Measurements from ENCODE around the gene RABGGTA.
A peak's percentile ranks its signal among the peaks of the same experiment; 100 is the strongest.

The RABGGTA gene

GRCh38 chr14:24241829-24242443 lies 29.5 kb downstream of the RABGGTA start:
- peak overlapping the region; percentile 51 for H3K27ac ChIP-seq (ENCODE audit: low read length)
- H3K27me3 ChIP-seq (ENCODE audit: insufficient read depth, low read length) = no peaks in the 10 kb centered on the region
- peak overlapping the region; percentile 91 for H3K4me3 ChIP-seq (ENCODE audit: low read length)
- peak overlapping the region; percentile 85 for H3K9ac ChIP-seq (ENCODE audit: low read depth, low read length)
- no peaks in the 10 kb centered on the region for H3K9me3 ChIP-seq (ENCODE audit: insufficient read depth, low read depth, low read length)
- no peaks in the 10 kb centered on the region for H3K4me1 ChIP-seq (ENCODE audit: insufficient read depth, low read length)
- H3K36me3 ChIP-seq (ENCODE audit: insufficient read depth, low read depth, low read length) = peaks cover 43% of the 10 kb centered on the region

GRCh38 chr14:24240110-24240918 lies 31.1 kb downstream of the RABGGTA start:
- H3K36me3 ChIP-seq (ENCODE audit: insufficient read depth, low read depth, low read length) = peaks cover 58% of the 10 kb centered on the region
- no peak overlapping the region for H3K27ac ChIP-seq (ENCODE audit: low read length)
- H3K4me3 ChIP-seq (ENCODE audit: low read length) = no peak overlapping the region
- no peaks in the 10 kb centered on the region for H3K27me3 ChIP-seq (ENCODE audit: insufficient read depth, low read length)
- no peaks in the 10 kb centered on the region for H3K9me3 ChIP-seq (ENCODE audit: insufficient read depth, low read depth, low read length)
- H3K9ac ChIP-seq (ENCODE audit: low read depth, low read length) = no peak overlapping the region
- no peaks in the 10 kb centered on the region for H3K4me1 ChIP-seq (ENCODE audit: insufficient read depth, low read length)

- no peak overlapping the region for H3K27ac ChIP-seq (ENCODE audit: low read length)
These were observed 32.8 kb downstream of the RABGGTA start for GRCh38 chr14:24238527-24239037.

GRCh38 chr14:24238123-24238522 lies 33.3 kb downstream of the RABGGTA start:
- Histone ChIP-seq H3K36me3 (ENCODE audit: insufficient read depth, low read depth, low read length) (peaks cover 71% of the 10 kb centered on the region), H3K4me1 (ENCODE audit: insufficient read depth, low read length) (peaks cover 5% of the 10 kb centered on the region), H3K27me3 (ENCODE audit: insufficient read depth, low read length) (no peaks in the 10 kb centered on the region)

More at GRCh38 chr14:24238527-24239037, 32.8 kb downstream of the RABGGTA start:
- Histone ChIP-seq H3K4me3 (ENCODE audit: low read length) (no peak overlapping the region), H3K9me3 (ENCODE audit: insufficient read depth, low read depth, low read length) (no peaks in the 10 kb centered on the region), H3K27me3 (ENCODE audit: insufficient read depth, low read length) (no peaks in the 10 kb centered on the region), H3K4me1 (ENCODE audit: insufficient read depth, low read length) (peaks cover under 1% of the 10 kb centered on the region), H3K36me3 (ENCODE audit: insufficient read depth, low read depth, low read length) (peaks cover 71% of the 10 kb centered on the region), H3K9ac (ENCODE audit: low read depth, low read length) (no peak overlapping the region)

GRCh38 chr14:24237463-24237955 lies 33.9 kb downstream of the RABGGTA start:
- Histone ChIP-seq H3K27ac (ENCODE audit: low read length) (no peak overlapping the region), H3K9me3 (ENCODE audit: insufficient read depth, low read depth, low read length) (no peaks in the 10 kb centered on the region), H3K9ac (ENCODE audit: low read depth, low read length) (no peak overlapping the region)

More at GRCh38 chr14:24238123-24238522, 33.3 kb downstream of the RABGGTA start:
- H3K27ac ChIP-seq (ENCODE audit: low read length) = no peak overlapping the region
- H3K9me3 ChIP-seq (ENCODE audit: insufficient read depth, low read depth, low read length) = no peaks in the 10 kb centered on the region
- no peak overlapping the region for H3K9ac ChIP-seq (ENCODE audit: low read depth, low read length)
- no peak overlapping the region for H3K4me3 ChIP-seq (ENCODE audit: low read length)

GRCh38 chr14:24236689-24237462 lies 34.5 kb downstream of the RABGGTA start:
- H3K9ac ChIP-seq (ENCODE audit: low read depth, low read length) = no peak overlapping the region
- no peaks in the 10 kb centered on the region for H3K9me3 ChIP-seq (ENCODE audit: insufficient read depth, low read depth, low read length)
- H3K4me3 ChIP-seq (ENCODE audit: low read length) = no peak overlapping the region
- peaks cover 5% of the 10 kb centered on the region for H3K4me1 ChIP-seq (ENCODE audit: insufficient read depth, low read length)
- peaks cover 71% of the 10 kb centered on the region for H3K36me3 ChIP-seq (ENCODE audit: insufficient read depth, low read depth, low read length)
- H3K27me3 ChIP-seq (ENCODE audit: insufficient read depth, low read length) = no peaks in the 10 kb centered on the region
- no peak overlapping the region for H3K27ac ChIP-seq (ENCODE audit: low read length)

More at GRCh38 chr14:24237463-24237955, 33.9 kb downstream of the RABGGTA start:
- Histone ChIP-seq H3K27me3 (ENCODE audit: insufficient read depth, low read length) (no peaks in the 10 kb centered on the region), H3K36me3 (ENCODE audit: insufficient read depth, low read depth, low read length) (peaks cover 71% of the 10 kb centered on the region), H3K4me3 (ENCODE audit: low read length) (no peak overlapping the region), H3K4me1 (ENCODE audit: insufficient read depth, low read length) (peaks cover 5% of the 10 kb centered on the region)

GRCh38 chr14:24235804-24236688 lies 35.4 kb downstream of the RABGGTA start:
- no peaks in the 10 kb centered on the region for H3K27me3 ChIP-seq (ENCODE audit: insufficient read depth, low read length)
- no peak overlapping the region for H3K27ac ChIP-seq (ENCODE audit: low read length)
- H3K4me1 ChIP-seq (ENCODE audit: insufficient read depth, low read length) = peaks cover 5% of the 10 kb centered on the region
- H3K4me3 ChIP-seq (ENCODE audit: low read length) = no peak overlapping the region
- H3K9me3 ChIP-seq (ENCODE audit: insufficient read depth, low read depth, low read length) = no peaks in the 10 kb centered on the region
- peaks cover 69% of the 10 kb centered on the region for H3K36me3 ChIP-seq (ENCODE audit: insufficient read depth, low read depth, low read length)
- H3K9ac ChIP-seq (ENCODE audit: low read depth, low read length) = no peak overlapping the region

GRCh38 chr14:24234095-24235005 lies 37.0 kb downstream of the RABGGTA start:
- H3K4me1 ChIP-seq (ENCODE audit: insufficient read depth, low read length) = peaks cover 5% of the 10 kb centered on the region
- H3K9ac ChIP-seq (ENCODE audit: low read depth, low read length) = no peak overlapping the region; the same call in 1 of the 2 replicates
- H3K9me3 ChIP-seq (ENCODE audit: insufficient read depth, low read depth, low read length) = no peaks in the 10 kb centered on the region
- peaks cover 52% of the 10 kb centered on the region for H3K36me3 ChIP-seq (ENCODE audit: insufficient read depth, low read depth, low read length)
- H3K27me3 ChIP-seq (ENCODE audit: insufficient read depth, low read length) = no peaks in the 10 kb centered on the region
- no peak overlapping the region for H3K27ac ChIP-seq (ENCODE audit: low read length)
- H3K4me3 ChIP-seq (ENCODE audit: low read length) = 0 out of 2 replicates have a peak overlapping the region, but pooled peaks have one; percentile 90

- H3K27me3 ChIP-seq (ENCODE audit: insufficient read depth, low read length) = no peaks in the 10 kb centered on the region
- H3K4me3 ChIP-seq (ENCODE audit: low read length) = peak overlapping the region; percentile 90
- H3K9ac ChIP-seq (ENCODE audit: low read depth, low read length) = peak overlapping the region; percentile 98
- no peaks in the 10 kb centered on the region for H3K9me3 ChIP-seq (ENCODE audit: insufficient read depth, low read depth, low read length)
- H3K4me1 ChIP-seq (ENCODE audit: insufficient read depth, low read length) = peaks cover 5% of the 10 kb centered on the region
- H3K27ac ChIP-seq (ENCODE audit: low read length) = peak overlapping the region; percentile 82
- H3K36me3 ChIP-seq (ENCODE audit: insufficient read depth, low read depth, low read length) = peaks cover 43% of the 10 kb centered on the region
These were observed 37.9 kb downstream of the RABGGTA start for GRCh38 chr14:24233538-24233866.

All from iPS-20b (cell line).